WTC11 (cell line): Measurements from ENCODE around the gene IGSF23. TPM values are rescaled to one million over a fixed set of nuclear protein-coding genes. Genes with fewer than 3 reads are reported as not detected.

Experiments
- ATAC-seq: fragments of 200-7000 bp; cut with Tn5 transposase; 2 replicates; pipeline ENCODE4 v1.10.0; 2021; ENCODE audit warnings: mild to moderate bottlenecking, moderate library complexity
- CTCF ChIA-PET: fragments of 300-600 bp; sonication (Branson Sonifier 250); formaldehyde crosslinking; loops from one replicate; lab custom pipeline; 2021; ENCODE audit warnings: antibody characterized with exemption; lab: Charles Lee
- POLR2A ChIA-PET: fragments of 350-600 bp; sonication (Branson Sonifier 250); formaldehyde crosslinking; loops from one replicate; lab custom pipeline; 2021; ENCODE audit warnings: antibody characterized with exemption; lab: Charles Lee
- DNase-seq: peaks from one replicate; pipeline ENCODE4 v3.0.0; 2021; ENCODE audit warnings: low spot score
- H3K27ac Mint-ChIP-seq: 2 replicates; pipeline ENCODE4 v1.8.0; 2021; ENCODE audit warnings: mixed read lengths
- H3K27me3 Mint-ChIP-seq: 2 replicates; pipeline ENCODE4 v1.8.0; 2021; ENCODE audit warnings: low read depth, mild to moderate bottlenecking, moderate library complexity, mixed read lengths
- H3K36me3 Mint-ChIP-seq: 2 replicates; pipeline ENCODE4 v1.8.0; 2021; ENCODE audit warnings: mixed read lengths
- H3K4me1 Mint-ChIP-seq: 2 replicates; pipeline ENCODE4 v1.8.0; 2022; ENCODE audit warnings: mixed read lengths
- H3K4me3 Mint-ChIP-seq: 2 replicates; pipeline ENCODE4 v1.8.0; 2021; ENCODE audit warnings: mild to moderate bottlenecking, moderate library complexity, mixed read lengths
- H3K9me3 Mint-ChIP-seq: 2 replicates; pipeline ENCODE4 v1.8.0; 2021; ENCODE audit warnings: mixed read lengths
- CBFB ChIP-seq: sonication (generic); formaldehyde crosslinking; IDR thresholded peaks from 2 replicates; pipeline ENCODE4 v1.8.1; 2022; ENCODE audit warnings: mild to moderate bottlenecking, low read depth, missing genetic modification reagents
- ELF4 ChIP-seq: sonication (generic); formaldehyde crosslinking; IDR thresholded peaks from 2 replicates; pipeline ENCODE4 v1.8.1; 2022; ENCODE audit warnings: low read depth, mild to moderate bottlenecking, moderate library complexity, missing genetic modification reagents
- FOXJ3 ChIP-seq: sonication (generic); formaldehyde crosslinking; IDR thresholded peaks from 2 replicates; pipeline ENCODE4 v1.9.0; 2021; ENCODE audit warnings: missing genetic modification reagents, mild to moderate bottlenecking, borderline replicate concordance
- FOXP1 ChIP-seq: sonication (generic); formaldehyde crosslinking; IDR thresholded peaks from 2 replicates; pipeline ENCODE4 v1.8.0; 2022; ENCODE audit warnings: missing genetic modification reagents, mild to moderate bottlenecking, moderate library complexity, borderline replicate concordance
- GRHL2 ChIP-seq: fragments of 250-450 bp; sonication (Bioruptor Pico); IDR thresholded peaks from 2 replicates; pipeline ENCODE4 v1.8.0; 2022; ENCODE audit warnings: mild to moderate bottlenecking, moderate library complexity; ENCODE audit not compliant: insufficient replicate concordance, severe bottlenecking
- HMGA2 ChIP-seq: fragments of 250-450 bp; sonication (Bioruptor Pico); IDR thresholded peaks from 2 replicates; pipeline ENCODE4 v1.4.0; 2021; ENCODE audit warnings: mild to moderate bottlenecking, moderate library complexity
- RELA ChIP-seq: sonication (generic); formaldehyde crosslinking; IDR thresholded peaks from 2 replicates; pipeline ENCODE4 v1.8.1; 2022; ENCODE audit warnings: missing genetic modification reagents, mild to moderate bottlenecking, borderline replicate concordance
- ZNF121 ChIP-seq: sonication (generic); formaldehyde crosslinking; IDR thresholded peaks from 2 replicates; pipeline ENCODE4 v1.8.0; 2023; ENCODE audit warnings: missing genetic modification reagents
- total RNA-seq: library from RNA; stranded (reverse); gene quantifications from 3 replicates; pipeline ENCODE4 v1.2.3, GENCODE V29; 2021
- TF ChIP-seq, protein P1 (sequence below): sonication (generic); formaldehyde crosslinking; IDR thresholded peaks from 2 replicates; pipeline ENCODE4 v1.8.1; 2022; ENCODE audit warnings: missing genetic modification reagents, borderline replicate concordance
- TF ChIP-seq, protein P2 (sequence below): sonication (generic); formaldehyde crosslinking; IDR thresholded peaks from 2 replicates; pipeline ENCODE4 v1.8.0; 2023; ENCODE audit warnings: missing genetic modification reagents, mild to moderate bottlenecking, borderline replicate concordance
- TF ChIP-seq, protein P3 (sequence below): sonication (generic); formaldehyde crosslinking; IDR thresholded peaks from 2 replicates; pipeline ENCODE4 v1.8.1; 2022; ENCODE audit warnings: low read depth, mild to moderate bottlenecking, moderate library complexity, missing genetic modification reagents, borderline replicate concordance
- TF ChIP-seq, protein P4 (sequence below): sonication (generic); formaldehyde crosslinking; conservative IDR thresholded peaks from 2 replicates; pipeline ENCODE4 v1.8.1; 2023; ENCODE audit warnings: mild to moderate bottlenecking, low read depth, missing genetic modification reagents, moderate library complexity
- TF ChIP-seq, protein P5 (sequence below): sonication (generic); formaldehyde crosslinking; IDR thresholded peaks from 2 replicates; pipeline ENCODE4 v1.8.0; 2022; ENCODE audit warnings: missing genetic modification reagents
- TF ChIP-seq, protein P6 (sequence below): sonication (generic); formaldehyde crosslinking; IDR thresholded peaks from 2 replicates; pipeline ENCODE4 v1.8.1; 2023; ENCODE audit warnings: mild to moderate bottlenecking, missing genetic modification reagents, borderline replicate concordance
- TF ChIP-seq, protein P7 (sequence below): sonication (generic); formaldehyde crosslinking; IDR thresholded peaks from 2 replicates; pipeline ENCODE4 v1.8.1; 2022; ENCODE audit warnings: mild to moderate bottlenecking, moderate library complexity, missing genetic modification reagents

IGSF23 gene
- total RNA-seq, 1 experiment from 2014 or later = not detected

DNA sequence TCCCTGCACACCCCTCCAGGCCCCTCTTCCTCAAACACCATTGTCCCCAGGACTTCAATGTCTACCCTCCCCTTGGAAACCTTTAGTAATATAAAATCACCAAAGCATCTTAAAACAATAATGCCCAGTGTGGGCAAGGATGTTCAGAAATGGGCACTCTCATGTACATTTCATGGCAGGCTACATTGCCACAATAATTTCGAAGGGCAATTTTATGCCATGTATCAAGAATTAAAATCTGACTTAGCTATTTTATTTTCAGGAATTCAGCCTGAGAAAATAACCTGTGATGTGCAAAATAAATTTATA is 35.8 kb upstream of the IGSF23 start:
- no peak overlapping the region for H3K27ac Mint-ChIP-seq
- DNase-seq (no peak), ATAC-seq (no peak)
- H3K9me3 Mint-ChIP-seq = peaks cover 6% of the 10 kb centered on the region; the same call in 1 of the 2 replicates
- ChIA-PET CTCF (interaction anchor here (0.6 to 2.6 kb wide), 30 partner anchors 8 to 193 kb away, joined by 3 to 38 read pairs (median 5); partner anchors contain the start of gene PVR), POLR2A (no interaction called here)
- peaks cover 7% of the 10 kb centered on the region for H3K27me3 Mint-ChIP-seq
- H3K4me1 Mint-ChIP-seq = peaks cover 16% of the 10 kb centered on the region
- no peak overlapping the region for H3K4me3 Mint-ChIP-seq
- H3K36me3 Mint-ChIP-seq = no peaks in the 10 kb centered on the region
- TF ChIP-seq, protein P1, sequence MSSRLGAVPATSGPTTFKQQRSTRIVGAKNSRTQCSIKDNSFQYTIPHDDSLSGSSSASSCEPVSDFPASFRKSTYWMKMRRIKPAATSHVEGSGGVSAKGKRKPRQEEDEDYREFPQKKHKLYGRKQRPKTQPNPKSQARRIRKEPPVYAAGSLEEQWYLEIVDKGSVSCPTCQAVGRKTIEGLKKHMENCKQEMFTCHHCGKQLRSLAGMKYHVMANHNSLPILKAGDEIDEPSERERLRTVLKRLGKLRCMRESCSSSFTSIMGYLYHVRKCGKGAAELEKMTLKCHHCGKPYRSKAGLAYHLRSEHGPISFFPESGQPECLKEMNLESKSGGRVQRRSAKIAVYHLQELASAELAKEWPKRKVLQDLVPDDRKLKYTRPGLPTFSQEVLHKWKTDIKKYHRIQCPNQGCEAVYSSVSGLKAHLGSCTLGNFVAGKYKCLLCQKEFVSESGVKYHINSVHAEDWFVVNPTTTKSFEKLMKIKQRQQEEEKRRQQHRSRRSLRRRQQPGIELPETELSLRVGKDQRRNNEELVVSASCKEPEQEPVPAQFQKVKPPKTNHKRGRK = no peak
- no peak for TF ChIP-seq RELA (CRISPR knock-in tag)
- TF ChIP-seq, protein P2, sequence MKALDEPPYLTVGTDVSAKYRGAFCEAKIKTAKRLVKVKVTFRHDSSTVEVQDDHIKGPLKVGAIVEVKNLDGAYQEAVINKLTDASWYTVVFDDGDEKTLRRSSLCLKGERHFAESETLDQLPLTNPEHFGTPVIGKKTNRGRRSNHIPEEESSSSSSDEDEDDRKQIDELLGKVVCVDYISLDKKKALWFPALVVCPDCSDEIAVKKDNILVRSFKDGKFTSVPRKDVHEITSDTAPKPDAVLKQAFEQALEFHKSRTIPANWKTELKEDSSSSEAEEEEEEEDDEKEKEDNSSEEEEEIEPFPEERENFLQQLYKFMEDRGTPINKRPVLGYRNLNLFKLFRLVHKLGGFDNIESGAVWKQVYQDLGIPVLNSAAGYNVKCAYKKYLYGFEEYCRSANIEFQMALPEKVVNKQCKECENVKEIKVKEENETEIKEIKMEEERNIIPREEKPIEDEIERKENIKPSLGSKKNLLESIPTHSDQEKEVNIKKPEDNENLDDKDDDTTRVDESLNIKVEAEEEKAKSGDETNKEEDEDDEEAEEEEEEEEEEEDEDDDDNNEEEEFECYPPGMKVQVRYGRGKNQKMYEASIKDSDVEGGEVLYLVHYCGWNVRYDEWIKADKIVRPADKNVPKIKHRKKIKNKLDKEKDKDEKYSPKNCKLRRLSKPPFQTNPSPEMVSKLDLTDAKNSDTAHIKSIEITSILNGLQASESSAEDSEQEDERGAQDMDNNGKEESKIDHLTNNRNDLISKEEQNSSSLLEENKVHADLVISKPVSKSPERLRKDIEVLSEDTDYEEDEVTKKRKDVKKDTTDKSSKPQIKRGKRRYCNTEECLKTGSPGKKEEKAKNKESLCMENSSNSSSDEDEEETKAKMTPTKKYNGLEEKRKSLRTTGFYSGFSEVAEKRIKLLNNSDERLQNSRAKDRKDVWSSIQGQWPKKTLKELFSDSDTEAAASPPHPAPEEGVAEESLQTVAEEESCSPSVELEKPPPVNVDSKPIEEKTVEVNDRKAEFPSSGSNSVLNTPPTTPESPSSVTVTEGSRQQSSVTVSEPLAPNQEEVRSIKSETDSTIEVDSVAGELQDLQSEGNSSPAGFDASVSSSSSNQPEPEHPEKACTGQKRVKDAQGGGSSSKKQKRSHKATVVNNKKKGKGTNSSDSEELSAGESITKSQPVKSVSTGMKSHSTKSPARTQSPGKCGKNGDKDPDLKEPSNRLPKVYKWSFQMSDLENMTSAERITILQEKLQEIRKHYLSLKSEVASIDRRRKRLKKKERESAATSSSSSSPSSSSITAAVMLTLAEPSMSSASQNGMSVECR (CRISPR knock-in tag) = no peak
- TF ChIP-seq, protein P3, sequence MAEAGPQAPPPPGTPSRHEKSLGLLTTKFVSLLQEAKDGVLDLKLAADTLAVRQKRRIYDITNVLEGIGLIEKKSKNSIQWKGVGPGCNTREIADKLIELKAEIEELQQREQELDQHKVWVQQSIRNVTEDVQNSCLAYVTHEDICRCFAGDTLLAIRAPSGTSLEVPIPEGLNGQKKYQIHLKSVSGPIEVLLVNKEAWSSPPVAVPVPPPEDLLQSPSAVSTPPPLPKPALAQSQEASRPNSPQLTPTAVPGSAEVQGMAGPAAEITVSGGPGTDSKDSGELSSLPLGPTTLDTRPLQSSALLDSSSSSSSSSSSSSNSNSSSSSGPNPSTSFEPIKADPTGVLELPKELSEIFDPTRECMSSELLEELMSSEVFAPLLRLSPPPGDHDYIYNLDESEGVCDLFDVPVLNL = no peak
- TF ChIP-seq, protein P4, sequence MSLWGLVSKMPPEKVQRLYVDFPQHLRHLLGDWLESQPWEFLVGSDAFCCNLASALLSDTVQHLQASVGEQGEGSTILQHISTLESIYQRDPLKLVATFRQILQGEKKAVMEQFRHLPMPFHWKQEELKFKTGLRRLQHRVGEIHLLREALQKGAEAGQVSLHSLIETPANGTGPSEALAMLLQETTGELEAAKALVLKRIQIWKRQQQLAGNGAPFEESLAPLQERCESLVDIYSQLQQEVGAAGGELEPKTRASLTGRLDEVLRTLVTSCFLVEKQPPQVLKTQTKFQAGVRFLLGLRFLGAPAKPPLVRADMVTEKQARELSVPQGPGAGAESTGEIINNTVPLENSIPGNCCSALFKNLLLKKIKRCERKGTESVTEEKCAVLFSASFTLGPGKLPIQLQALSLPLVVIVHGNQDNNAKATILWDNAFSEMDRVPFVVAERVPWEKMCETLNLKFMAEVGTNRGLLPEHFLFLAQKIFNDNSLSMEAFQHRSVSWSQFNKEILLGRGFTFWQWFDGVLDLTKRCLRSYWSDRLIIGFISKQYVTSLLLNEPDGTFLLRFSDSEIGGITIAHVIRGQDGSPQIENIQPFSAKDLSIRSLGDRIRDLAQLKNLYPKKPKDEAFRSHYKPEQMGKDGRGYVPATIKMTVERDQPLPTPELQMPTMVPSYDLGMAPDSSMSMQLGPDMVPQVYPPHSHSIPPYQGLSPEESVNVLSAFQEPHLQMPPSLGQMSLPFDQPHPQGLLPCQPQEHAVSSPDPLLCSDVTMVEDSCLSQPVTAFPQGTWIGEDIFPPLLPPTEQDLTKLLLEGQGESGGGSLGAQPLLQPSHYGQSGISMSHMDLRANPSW (CRISPR knock-in tag) = no peak
- TF ChIP-seq, protein P5, sequence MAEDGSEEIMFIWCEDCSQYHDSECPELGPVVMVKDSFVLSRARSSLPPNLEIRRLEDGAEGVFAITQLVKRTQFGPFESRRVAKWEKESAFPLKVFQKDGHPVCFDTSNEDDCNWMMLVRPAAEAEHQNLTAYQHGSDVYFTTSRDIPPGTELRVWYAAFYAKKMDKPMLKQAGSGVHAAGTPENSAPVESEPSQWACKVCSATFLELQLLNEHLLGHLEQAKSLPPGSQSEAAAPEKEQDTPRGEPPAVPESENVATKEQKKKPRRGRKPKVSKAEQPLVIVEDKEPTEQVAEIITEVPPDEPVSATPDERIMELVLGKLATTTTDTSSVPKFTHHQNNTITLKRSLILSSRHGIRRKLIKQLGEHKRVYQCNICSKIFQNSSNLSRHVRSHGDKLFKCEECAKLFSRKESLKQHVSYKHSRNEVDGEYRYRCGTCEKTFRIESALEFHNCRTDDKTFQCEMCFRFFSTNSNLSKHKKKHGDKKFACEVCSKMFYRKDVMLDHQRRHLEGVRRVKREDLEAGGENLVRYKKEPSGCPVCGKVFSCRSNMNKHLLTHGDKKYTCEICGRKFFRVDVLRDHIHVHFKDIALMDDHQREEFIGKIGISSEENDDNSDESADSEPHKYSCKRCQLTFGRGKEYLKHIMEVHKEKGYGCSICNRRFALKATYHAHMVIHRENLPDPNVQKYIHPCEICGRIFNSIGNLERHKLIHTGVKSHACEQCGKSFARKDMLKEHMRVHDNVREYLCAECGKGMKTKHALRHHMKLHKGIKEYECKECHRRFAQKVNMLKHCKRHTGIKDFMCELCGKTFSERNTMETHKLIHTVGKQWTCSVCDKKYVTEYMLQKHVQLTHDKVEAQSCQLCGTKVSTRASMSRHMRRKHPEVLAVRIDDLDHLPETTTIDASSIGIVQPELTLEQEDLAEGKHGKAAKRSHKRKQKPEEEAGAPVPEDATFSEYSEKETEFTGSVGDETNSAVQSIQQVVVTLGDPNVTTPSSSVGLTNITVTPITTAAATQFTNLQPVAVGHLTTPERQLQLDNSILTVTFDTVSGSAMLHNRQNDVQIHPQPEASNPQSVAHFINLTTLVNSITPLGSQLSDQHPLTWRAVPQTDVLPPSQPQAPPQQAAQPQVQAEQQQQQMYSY (CRISPR knock-in tag) = no peak
- no peak for TF ChIP-seq FOXP1 (CRISPR knock-in tag)
- no peak for TF ChIP-seq GRHL2 (CRISPR knock-in tag)
- TF ChIP-seq ZNF121 (CRISPR knock-in tag) = no peak
- TF ChIP-seq, protein P6, sequence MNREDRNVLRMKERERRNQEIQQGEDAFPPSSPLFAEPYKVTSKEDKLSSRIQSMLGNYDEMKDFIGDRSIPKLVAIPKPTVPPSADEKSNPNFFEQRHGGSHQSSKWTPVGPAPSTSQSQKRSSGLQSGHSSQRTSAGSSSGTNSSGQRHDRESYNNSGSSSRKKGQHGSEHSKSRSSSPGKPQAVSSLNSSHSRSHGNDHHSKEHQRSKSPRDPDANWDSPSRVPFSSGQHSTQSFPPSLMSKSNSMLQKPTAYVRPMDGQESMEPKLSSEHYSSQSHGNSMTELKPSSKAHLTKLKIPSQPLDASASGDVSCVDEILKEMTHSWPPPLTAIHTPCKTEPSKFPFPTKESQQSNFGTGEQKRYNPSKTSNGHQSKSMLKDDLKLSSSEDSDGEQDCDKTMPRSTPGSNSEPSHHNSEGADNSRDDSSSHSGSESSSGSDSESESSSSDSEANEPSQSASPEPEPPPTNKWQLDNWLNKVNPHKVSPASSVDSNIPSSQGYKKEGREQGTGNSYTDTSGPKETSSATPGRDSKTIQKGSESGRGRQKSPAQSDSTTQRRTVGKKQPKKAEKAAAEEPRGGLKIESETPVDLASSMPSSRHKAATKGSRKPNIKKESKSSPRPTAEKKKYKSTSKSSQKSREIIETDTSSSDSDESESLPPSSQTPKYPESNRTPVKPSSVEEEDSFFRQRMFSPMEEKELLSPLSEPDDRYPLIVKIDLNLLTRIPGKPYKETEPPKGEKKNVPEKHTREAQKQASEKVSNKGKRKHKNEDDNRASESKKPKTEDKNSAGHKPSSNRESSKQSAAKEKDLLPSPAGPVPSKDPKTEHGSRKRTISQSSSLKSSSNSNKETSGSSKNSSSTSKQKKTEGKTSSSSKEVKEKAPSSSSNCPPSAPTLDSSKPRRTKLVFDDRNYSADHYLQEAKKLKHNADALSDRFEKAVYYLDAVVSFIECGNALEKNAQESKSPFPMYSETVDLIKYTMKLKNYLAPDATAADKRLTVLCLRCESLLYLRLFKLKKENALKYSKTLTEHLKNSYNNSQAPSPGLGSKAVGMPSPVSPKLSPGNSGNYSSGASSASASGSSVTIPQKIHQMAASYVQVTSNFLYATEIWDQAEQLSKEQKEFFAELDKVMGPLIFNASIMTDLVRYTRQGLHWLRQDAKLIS (CRISPR knock-in tag) = no peak
- TF ChIP-seq, protein P7, sequence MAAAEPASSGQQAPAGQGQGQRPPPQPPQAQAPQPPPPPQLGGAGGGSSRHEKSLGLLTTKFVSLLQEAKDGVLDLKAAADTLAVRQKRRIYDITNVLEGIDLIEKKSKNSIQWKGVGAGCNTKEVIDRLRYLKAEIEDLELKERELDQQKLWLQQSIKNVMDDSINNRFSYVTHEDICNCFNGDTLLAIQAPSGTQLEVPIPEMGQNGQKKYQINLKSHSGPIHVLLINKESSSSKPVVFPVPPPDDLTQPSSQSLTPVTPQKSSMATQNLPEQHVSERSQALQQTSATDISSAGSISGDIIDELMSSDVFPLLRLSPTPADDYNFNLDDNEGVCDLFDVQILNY (CRISPR knock-in tag) = no peak
- TF ChIP-seq FOXJ3 (CRISPR knock-in tag) = no peak
- no peak for TF ChIP-seq HMGA2 (CRISPR knock-in tag)
- TF ChIP-seq ELF4 (CRISPR knock-in tag) = no peak
- no peak for TF ChIP-seq CBFB (CRISPR knock-in tag)
